Globus pallidus (tissue), 1 donor: ENCODE measurements around the gene CDHR3.
"Not testable (repeated sequence)": the region's sequence is repeated elsewhere in the genome, so short reads cannot be mapped to it uniquely, and the experiment has no call there.

Experiments
- DNase-seq: peaks from one replicate; pipeline ENCODE4 v3.0.0-alpha.2; 2015; ENCODE audit warnings: low spot score

Gene CDHR3

DNA sequence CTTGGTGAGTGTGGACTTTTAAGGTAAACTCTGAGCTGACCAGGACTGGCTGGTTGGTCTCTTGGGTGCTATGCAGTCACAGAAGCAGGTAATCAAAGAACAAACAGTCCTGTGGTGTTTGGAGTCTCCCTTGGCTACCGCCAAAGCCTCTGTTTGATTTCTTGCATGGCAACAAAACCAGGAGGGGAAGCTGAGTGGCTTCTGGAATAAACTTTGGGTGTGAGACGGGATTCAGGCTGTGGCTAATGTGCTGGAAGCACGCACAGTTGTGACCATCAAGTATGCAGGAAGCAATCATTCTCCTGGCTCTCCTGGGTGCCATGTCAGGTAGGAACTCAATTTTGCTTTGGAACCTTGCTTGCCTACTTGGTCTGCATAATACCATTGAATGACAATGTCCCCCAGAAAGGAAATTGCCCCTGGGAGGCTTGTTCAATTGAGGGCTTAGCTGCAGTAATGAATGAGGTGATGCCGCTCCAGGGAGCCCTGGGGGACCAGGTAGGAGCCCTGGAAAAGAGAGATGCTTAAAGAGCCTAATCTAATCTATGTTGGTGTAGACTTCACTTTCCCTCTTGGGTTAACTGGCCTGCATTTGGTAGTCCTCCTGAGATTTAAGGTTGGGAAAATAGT is at the start of gene CDHR3:
Gene CDHR3 (plus strand): TSS at position 227 of the 630 bp plus-strand sequence. CDS start 55 bp downstream, at position 282.
- no peak for DNase-seq

DNA sequence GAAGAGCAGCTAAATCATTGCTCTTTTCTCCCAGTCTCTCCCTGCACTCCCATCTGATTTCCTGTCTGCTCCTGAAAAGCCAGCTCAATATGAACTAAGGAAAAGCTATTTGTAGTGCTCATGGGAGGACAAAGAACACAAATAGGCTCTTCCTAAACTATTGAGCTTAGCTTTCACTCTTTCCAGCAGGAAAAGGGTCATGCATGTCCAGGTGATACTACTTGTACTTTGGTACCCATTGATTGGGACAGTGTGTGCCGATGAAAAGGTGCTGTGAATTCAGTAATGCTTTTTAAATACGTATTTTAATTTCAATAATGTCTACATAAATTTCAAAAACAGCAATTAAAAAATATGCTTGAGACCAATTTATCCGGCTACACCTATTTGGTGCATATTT is 49.1 kb upstream of the CDHR3 start:
- no peak for DNase-seq

- DNase-seq = no peak
Observed at GRCh38 chr7:105916603-105917002, 46.5 kb upstream of the CDHR3 start.

GRCh38 chr7:105917659-105918058 is 45.4 kb upstream of the CDHR3 start:
- DNase-seq = no peak

DNA sequence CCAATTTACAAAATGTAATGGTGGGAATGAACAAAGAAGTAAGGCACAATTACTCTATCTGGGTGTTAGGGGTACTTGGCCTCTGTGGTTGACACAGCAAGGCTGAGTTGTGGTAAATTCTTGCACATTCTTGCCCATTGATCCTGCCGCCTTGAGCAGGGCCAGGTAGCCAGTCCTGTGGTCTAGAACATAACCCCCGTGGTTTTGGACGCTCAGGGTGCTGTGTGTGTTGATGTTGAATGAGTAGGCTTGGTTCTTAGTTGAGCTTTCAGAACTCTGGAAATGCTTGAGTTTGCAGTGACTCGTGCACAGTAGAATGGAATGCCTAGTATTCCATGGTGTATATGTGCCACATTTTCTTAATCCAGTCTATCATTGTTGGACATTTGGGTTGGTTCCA is 42.3 kb upstream of the CDHR3 start:
- DNase-seq = no peak

- DNase-seq = no peak
Observed at GRCh38 chr7:105924945-105925344, 38.1 kb upstream of the CDHR3 start.

GRCh38 chr7:105926131-105926530 is 36.9 kb upstream of the CDHR3 start:
- DNase-seq = no peak

DNA sequence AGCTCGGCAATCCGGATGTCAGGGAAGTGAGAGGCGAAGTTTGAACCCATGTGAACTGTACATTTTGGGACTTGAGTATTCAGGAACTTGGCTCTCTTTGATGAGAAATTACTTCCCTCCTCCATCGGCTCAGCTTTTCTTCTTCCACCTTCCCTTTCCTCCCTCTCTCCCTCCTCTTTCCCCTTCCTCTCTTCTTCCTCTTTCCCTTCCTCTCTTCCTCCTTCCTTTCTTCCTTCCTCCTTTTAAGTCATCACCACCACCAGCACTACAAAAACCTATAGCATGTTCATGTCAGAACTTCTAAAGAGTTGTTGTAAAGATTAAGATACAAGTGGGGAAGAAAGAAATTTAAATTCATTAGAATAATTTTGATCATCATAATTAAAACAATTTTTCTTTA is 31.9 kb upstream of the CDHR3 start:
- no peak for DNase-seq

DNA sequence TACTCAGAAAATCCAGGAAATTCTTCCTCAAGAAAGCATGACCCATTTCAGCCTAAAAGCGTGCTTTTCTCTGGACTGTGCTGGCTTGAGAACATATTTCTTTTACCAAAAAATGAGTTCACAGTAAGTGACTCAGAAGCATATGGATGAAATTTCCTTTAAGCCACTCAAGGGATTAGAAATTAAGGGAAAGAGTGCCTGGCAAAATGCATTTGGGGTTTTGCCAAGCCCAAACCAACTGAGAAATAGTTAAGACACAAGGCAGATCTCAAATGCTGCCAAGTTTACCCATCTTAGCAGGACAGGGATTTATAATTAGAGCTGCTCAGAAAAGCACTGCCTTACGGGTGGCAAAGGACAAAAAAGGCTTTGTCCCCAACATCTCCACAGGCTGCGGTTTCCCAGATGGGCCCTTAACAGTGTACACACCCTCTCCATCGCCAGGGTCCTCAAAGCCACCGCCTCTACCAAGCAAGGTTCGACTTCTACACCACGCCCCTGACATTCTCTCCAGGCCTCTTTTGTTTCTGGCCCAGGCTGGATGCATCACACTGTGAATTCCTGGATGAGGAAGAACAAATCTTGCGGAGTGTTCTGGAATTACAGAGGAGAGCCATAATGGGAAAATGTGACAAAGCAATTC is 30.1 kb upstream of the CDHR3 start:
- DNase-seq = peak; percentile 17

DNA sequence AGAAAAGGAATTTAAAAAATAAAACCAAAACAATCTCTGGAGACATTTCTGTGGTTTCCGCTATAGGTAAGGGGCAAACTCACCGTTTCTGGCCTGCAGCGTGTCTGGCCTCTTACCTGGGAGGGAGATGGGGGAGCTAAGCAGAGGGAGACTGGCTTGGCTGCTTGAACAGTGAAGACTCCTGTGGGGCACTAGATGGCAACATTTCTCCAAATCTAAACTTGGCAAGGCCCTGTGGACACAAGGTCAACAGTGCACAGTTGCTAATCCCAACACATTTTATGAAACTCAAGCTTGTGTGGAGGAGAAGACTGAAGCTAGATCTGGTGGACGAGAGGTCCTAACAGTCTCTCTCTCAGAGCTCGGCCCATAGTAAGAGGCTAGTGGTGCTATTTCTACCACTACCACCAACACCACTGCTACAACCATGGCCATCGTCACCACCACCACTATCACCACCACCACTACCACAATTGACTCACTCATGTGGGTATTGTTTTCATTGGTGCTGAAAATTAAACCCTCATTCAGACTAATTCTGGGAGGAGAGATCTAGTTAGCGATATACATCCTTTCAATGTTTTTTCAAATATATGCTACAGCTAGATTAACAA is 28.4 kb upstream of the CDHR3 start:
- DNase-seq = peak; percentile 26

DNA sequence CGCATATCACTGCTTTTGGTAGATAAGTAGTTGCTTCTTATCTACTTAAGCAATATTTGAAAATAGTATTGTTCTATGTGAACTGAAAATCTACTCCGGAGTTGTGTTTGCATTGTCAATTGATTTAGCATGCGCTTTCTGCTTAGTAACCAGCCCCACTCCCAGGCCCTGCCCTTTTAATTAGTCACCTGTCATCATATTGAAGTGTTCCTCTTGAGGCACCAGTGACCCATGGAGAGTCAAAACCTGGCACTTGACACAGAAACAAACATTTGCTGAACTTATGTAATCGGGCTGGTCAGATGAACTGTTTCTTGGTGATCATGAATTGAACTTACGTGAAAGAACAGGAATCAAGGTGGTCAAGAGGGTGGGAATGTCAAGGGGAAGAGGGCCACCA is 27.8 kb upstream of the CDHR3 start:
- no peak for DNase-seq

- no peak for DNase-seq
Observed at GRCh38 chr7:105937411-105937810, 25.7 kb upstream of the CDHR3 start.

- no peak for DNase-seq
Observed at GRCh38 chr7:105940109-105940508, 23.0 kb upstream of the CDHR3 start.

- DNase-seq = no peak
Observed at GRCh38 chr7:105941596-105941995, 21.5 kb upstream of the CDHR3 start.

DNA sequence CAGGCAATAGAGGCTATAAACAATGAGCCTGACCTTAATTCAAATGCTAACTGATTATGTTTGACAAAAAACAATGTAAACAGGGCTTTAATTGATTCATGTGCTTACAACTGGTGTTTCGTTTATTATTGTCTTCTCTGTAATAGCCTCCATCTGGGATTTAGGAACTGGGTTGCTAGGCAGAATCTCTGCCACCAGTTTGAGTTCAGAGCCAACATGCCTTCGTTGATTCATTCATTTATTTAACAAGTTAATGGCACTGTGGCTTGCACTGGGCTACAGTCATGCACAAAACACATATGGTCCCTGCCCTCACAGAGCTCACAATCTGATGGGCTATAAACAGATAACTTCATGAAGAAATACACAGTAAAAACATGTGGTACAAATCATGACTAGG is 19.6 kb upstream of the CDHR3 start:
- DNase-seq = no peak

GRCh38 chr7:105945848-105946247 is 17.2 kb upstream of the CDHR3 start:
- no peak for DNase-seq

DNA sequence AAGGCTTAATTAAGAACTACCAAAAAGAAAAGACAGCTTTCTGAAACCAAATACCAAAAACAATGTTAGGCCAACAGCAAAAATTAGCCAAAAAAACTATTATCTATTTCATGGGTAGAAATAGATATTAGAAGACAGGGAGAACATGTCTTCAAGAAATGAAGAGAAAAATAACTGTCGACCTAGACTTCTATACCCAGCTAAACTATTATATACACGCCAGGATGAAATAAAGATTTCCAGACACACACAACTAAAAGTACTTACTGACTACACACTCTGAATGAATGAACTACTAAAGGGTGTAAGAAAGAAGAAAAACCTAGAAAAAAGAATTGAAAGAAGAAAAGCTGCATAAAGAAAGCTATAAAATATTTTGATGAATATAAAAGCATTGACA is 11.5 kb upstream of the CDHR3 start:
- DNase-seq = no peak

GRCh38 chr7:105952917-105953595 is 10.0 kb upstream of the CDHR3 start:
- no peak for DNase-seq

GRCh38 chr7:105954711-105955110 is 8.4 kb upstream of the CDHR3 start:
- DNase-seq = no peak

DNA sequence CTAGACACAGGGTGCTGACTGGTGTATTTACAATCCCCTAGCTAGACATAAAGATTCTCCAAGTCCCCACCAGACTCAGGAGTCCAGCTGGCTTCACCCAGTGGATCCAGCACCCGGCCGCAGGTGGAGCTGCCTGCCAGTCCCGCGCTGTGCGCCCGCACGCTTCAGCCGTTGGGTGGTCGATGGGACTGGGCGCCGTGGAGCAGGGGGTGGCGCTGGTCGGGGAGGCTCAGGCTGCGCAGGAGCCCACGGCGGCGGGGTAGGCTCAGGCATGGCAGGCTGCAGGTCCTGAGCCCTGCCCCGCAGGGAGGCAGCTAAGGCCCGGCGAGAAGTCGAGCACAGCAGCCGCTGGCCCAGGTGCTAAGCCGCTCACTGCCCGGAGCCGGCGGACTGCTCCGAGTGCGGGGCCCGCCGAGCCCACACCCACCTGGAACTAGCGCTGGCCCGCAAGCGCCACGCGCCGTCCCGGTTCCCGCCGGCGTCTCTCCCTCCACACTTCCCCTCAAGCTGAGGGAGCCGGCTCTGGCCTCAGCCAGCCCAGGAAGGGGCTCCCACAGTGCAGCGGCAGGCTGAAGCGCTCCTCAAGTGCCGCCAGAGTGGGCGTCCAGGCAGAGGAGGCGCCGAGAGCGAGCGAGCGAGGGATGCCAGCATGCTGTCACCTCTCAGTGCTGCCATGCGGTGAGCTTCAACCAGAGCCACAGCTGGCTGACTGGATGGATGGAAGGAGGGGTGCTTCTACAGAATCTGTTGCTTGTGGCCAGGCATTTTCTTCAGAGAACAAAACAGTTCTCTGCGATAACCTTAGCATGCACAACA is 7.2 kb upstream of the CDHR3 start:
- not testable (repeated sequence) for DNase-seq

DNA sequence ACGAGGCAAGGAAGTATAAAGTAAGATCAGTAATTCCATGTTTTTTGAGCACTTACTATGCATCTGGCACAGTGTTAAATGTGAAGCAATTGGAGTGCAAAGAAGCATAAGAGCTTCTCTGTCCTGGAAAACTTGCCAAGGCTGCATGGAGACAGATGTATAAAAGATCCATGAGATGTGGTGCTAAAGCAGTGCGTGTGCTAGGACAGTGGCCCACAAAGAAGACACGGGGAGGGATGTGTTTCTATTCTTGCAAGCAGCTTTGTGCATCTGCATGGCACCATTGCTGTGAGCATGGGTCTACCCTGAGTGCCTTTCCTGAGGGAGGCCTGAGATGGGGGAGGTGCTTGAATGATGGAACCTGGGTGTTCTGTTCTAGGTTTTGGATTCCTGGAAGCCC is 5.1 kb upstream of the CDHR3 start:
- DNase-seq = no peak

GRCh38 chr7:105962353-105962752 is 711 bp upstream of the CDHR3 start:
- DNase-seq = no peak
